Measurements from ENCODE around the gene LRRC71.

The LRRC71 gene

GRCh38 chr1:156893048-156893953 lies 27.1 kb upstream of the LRRC71 start, which contains the start of gene PEAR1:
Gene PEAR1 (plus strand): TSS chr1:156893718. CDS start chr1:156903927, 10,209 bp downstream.
- no peak for DNase-seq

GRCh38 chr1:156894001-156894400 lies 26.4 kb upstream of the LRRC71 start:
- no peak for DNase-seq

DNA sequence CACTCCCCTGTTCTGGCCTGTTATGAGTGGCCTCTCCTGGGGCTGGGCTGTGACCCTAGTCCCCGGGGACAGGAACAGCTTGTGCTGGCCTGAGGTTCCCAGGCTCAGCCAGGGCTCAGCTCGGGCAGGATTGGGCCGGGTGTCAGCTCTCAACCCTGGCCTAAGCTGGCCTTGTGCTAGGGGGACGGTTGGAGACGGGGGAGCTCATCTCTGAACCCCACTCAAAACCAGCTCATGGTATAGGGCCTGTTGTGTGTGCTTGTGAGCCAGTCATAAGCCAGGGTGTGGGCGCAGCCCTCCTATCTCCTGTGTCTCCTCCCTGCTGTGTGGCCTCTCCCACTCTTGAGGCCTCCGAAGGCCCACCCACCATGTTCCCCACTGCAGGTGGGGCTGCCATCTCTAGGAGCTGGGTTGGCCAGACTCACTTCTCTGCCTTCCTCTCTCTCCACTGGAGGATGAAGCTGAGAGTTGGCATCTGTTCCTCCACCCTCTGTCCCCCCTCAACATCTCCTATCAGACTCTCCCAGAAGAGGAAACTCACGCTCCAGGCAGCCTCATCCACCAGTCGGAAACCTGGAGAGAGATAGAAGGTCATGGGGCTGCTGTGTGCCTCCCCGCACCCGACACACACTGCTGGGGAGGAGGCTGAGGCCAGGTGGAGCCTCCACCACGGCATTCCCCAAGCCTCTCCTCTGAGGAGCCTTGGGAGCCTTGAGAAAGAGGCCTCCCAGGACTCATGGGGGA lies 25.5 kb upstream of the LRRC71 start:
- no peak for DNase-seq

GRCh38 chr1:156895455-156895812 lies 25.0 kb upstream of the LRRC71 start:
- DNase-seq, result no peak

- no peak for DNase-seq
Observed at GRCh38 chr1:156895927-156896326, 24.5 kb upstream of the LRRC71 start.

- no peak for DNase-seq
Observed at GRCh38 chr1:156896490-156897033, 23.9 kb upstream of the LRRC71 start.

- no peak for DNase-seq
Observed at GRCh38 chr1:156897078-156897825, 23.2 kb upstream of the LRRC71 start.

- DNase-seq, result no peak
Observed at GRCh38 chr1:156898161-156898566, 22.3 kb upstream of the LRRC71 start.

DNA sequence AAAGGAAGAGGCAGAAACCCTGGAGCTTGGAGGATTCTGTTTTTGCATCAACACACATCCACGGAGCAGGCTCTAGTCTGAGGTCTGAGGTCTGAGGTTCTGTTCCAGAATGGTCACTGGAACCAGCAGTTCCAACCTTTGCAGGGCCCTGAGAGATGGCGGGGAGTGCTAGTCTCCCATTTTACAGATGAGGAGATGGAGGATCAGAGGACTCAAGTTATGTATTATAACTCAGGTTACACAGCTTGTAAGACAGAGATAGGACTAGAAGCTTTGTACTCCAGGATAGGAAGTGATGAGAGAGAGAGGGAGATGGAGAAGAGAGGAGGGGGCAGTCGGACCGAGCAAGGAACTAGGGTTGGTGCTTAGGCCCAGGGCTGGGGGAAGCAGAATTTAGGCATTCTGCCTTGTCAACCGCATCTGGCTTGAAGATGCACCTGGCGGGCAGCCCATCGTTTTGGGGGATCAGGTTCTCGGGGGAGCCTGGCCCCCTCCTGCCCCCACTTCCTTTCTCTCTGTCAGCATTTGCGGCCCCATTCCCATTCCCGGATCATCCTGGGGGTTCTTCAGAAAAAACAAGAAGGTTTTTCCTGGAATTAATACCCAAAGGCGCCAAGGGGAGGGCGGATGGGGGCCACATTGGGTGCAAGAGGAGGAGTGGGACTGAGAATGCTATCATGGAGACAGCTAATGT lies 21.3 kb upstream of the LRRC71 start:
- no peak for DNase-seq

- DNase-seq, result no peak
Observed at GRCh38 chr1:156899956-156900718, 20.3 kb upstream of the LRRC71 start.

DNA sequence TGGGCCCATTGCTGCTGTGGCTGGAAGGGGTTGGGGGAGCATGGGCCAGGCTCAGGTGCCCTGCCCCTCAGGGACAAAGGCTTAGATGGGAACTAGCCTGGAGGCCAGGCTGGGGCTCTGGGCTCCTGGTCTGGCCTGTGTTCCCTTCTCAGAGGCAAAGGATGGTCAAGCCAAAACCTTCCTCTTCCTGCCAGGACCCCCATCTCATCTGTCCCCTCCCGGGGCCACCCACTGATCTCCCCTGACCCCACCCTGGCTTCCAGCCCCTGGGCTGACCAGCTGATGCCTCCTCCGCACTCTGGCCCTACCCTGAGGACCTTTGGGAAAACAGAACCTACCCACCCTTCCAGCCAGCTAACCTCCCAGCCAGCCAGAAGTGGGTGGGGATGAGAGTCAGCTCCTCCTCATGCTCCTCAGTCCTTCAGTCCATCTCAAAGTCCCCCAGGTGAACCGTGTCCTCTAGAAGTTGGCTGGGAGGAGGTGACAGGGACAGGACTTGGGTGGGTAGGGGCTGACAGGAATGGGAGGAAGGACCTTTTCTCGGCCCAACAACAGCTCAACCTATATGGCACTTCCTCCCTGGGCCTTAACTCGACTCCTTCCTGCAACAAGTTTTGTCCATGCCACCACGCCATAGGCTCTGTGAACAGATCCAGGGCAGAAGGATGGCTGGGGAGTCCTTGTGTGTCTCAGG lies 19.4 kb upstream of the LRRC71 start:
- no peak for DNase-seq

DNA sequence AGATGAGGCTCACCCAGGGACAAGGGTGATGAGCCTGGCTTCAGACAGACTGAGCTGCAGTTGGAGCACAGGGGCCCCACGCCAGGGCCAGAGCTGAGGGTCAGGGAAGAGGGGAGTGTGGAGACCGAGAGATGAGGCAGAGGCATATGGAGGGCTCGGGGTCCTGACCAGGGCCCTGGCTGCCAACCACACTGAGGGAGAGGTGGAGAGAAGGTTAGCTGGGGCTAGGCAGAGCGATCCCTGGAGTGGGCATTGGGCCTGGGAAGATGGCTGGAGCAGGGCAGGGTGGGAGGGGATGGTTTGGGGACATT lies 18.9 kb upstream of the LRRC71 start:
- DNase-seq, result no peak

GRCh38 chr1:156901966-156902915 lies 18.2 kb upstream of the LRRC71 start:
- no peak for DNase-seq

DNA sequence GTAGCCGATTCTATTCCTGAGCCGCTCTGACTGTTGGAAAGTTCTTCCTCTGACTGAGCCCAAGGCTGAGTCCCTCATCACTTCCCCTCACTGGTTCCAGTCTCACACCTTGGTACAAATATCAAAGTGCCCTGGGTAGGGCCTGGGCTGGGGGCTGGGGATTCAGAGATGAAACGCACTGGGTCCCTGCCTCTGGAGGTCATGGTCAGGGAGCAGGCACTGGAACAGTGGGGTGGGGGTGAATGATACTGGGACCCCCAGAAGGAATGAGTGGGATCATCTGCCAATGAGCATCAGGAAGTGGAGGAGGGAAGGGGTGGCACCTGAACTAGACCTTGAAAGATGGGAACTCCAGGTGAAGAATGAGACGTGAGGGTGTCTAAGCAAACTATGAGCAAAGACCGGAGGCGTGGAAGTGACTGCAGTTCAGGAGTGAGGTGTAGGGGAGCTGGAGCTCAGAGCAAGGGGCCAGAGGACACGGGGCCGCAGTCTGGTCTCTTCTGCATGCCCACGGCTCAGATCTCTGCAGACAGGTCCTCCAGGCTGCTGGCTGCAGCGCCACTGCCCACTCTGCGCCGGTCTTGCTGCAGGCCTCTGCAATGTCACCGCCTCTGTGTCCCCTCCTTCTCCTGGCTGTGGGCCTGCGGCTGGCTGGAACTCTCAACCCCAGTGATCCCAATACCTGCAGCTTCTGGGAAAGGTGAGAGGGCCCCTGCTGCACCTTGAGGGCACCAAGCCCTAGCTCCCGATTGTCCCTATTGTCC lies 16.9 kb upstream of the LRRC71 start:
- DNase-seq, result no peak

DNA sequence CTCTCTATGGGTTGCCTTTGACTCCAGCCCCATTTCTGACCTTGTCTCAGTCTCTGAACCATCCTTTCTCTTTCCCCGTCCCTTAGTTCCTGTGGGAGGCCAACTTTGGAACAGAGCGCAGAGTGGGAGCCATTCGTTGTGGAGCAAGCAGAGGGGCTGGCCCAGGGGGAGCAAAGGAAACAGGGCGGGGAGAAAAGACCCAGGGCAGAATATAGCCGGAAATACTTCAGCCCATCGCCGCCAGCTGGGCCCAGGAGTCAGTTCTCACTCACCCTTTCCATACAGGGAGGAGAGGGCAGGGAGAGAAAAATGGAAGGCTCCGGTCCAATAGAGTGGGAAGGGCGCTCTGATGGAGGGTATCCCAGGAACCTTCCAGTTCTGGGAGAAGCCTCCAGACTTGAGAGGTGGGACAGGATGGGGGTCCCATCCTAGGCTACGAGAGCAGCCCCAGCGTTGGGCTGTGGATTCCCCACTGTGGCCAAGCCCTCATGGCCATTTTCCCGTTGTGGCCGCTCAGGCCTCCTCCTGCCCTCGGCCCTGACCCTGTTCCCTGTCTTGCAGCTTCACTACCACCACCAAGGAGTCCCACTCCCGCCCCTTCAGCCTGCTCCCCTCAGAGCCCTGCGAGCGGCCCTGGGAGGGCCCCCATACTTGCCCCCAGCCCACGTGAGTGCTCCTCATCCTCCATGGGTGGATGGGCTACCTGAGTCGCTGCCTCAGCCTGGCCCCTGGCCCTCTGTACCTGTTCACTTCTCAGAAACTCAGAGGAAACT lies 16.1 kb upstream of the LRRC71 start:
- DNase-seq, result no peak

GRCh38 chr1:156905176-156905575 lies 15.3 kb upstream of the LRRC71 start:
- DNase-seq, result no peak

DNA sequence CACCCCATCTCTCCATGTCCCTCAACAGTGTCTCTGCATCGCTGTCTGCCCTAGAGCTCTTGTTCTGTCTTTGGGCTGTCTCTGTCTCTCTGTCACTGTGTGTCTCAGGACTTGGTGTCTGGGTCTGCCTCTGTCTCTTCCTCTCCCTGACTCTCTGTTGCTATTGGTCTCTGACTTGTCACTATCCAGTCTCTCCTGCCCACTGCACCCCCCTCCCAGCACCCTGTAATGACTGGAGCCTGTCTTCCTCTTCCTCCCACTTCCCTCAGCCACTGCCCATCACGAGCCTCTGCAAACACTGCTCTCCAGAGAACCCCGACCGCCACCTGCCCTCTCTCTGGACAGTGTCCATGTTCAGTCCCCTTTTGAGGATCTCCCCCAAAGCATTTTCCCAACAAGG lies 14.8 kb upstream of the LRRC71 start:
- no peak for DNase-seq

GRCh38 chr1:156906206-156906906 lies 14.1 kb upstream of the LRRC71 start:
- DNase-seq, result no peak

Measured in activated CD4-positive, CD25-positive, alpha-beta regulatory T cell treated with anti-CD3 and anti-CD28 coated beads, Interleukin-2, amount 50 U/mL, for 72 hours (primary cell).